Measurements from ENCODE around the gene CYB561.

The CYB561 gene

DNA sequence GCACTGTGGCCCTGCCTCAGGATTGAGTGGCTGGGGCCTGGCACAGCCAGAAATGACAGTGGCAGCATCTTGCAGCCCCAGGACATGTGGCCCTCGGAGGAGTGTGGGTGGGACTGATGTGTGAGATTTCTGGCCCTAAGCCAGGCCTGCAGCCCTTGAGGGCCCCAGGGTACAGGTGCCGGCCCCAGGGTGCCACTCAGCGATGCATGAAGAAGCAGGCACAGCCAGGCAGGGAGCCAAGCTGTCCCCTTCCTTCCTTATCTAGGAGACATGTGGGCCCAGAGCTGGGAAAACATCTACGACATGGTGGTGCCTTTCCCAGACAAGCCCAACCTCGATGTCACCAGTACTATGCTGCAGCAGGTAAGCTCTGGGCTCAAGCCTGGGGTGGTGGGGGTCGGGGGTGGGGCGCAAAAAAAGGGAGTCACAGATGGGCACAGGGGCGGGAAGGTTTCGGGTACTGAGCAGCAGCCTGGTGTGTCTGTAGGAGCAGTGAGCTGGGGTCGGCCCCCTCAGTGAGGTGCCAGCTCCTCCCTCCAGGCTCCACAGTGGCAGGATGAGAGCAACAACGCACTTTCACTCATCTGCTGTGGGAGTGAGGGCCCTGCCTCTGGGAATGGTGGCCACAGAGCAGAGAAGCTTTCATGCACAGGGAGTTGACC is 34.9 kb upstream of the CYB561 start:
- POLR2A ChIA-PET, result no interaction called here

DNA sequence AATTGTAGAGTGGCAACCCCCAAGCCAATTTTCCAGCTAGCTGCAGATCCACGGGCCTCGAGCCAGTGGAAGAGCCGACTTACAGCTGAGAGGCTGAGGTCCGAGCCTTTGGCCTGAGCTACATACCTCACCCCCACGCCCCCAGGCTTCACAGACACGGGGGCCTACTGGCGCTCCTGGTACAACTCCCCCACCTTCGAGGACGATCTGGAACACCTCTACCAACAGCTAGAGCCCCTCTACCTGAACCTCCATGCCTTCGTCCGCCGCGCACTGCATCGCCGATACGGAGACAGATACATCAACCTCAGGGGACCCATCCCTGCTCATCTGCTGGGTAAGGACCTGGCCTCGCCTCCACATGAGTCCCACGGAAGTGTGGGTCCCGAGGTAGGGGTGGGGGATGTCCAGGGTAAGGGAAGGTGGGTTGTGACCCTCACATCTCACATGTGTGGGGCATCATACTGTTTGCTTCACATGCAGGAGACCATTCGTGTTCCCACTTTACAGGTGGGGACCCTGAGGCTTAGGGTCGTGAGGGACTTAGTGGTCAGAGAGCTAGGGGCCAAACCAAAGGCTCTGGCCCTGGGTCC is 34.2 kb upstream of the CYB561 start:
- POLR2A ChIA-PET, result interaction anchor here (1.0 kb wide), 1 partner anchor 54 kb away, joined by 3 read pairs; no protein-coding TSS in a partner anchor
- no peak for DNase-seq (ENCODE audit: low read depth, low spot score)
- CTCF ChIA-PET, result interaction anchor here (0.6 to 7.8 kb wide), 14 partner anchors 11 to 135 kb away, joined by 3 to 251 read pairs (median 13); no protein-coding TSS in a partner anchor
- TF ChIP-seq, protein P1, sequence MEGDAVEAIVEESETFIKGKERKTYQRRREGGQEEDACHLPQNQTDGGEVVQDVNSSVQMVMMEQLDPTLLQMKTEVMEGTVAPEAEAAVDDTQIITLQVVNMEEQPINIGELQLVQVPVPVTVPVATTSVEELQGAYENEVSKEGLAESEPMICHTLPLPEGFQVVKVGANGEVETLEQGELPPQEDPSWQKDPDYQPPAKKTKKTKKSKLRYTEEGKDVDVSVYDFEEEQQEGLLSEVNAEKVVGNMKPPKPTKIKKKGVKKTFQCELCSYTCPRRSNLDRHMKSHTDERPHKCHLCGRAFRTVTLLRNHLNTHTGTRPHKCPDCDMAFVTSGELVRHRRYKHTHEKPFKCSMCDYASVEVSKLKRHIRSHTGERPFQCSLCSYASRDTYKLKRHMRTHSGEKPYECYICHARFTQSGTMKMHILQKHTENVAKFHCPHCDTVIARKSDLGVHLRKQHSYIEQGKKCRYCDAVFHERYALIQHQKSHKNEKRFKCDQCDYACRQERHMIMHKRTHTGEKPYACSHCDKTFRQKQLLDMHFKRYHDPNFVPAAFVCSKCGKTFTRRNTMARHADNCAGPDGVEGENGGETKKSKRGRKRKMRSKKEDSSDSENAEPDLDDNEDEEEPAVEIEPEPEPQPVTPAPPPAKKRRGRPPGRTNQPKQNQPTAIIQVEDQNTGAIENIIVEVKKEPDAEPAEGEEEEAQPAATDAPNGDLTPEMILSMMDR (IDR thresholded peaks at IDR 0.05; ENCODE audit: insufficient read depth, low read length, missing control alignments), result no peak
- no peak overlapping the region for H3K4me3 ChIP-seq (ENCODE audit: low read depth, low read length)

More for the DNA sequence above, 34.9 kb upstream of the CYB561 start:
- H3K4me3 ChIP-seq (ENCODE audit: low read depth, low read length), result no peak overlapping the region
- CTCF ChIA-PET, result interaction anchor here (0.8 to 7.8 kb wide), 12 partner anchors 10 to 146 kb away, joined by 3 to 251 read pairs (median 14); no protein-coding TSS in a partner anchor
- TF ChIP-seq, protein P1 (IDR thresholded peaks at IDR 0.05; ENCODE audit: insufficient read depth, low read length, missing control alignments), result no peak
- no peak for DNase-seq (ENCODE audit: low read depth, low spot score)

DNA sequence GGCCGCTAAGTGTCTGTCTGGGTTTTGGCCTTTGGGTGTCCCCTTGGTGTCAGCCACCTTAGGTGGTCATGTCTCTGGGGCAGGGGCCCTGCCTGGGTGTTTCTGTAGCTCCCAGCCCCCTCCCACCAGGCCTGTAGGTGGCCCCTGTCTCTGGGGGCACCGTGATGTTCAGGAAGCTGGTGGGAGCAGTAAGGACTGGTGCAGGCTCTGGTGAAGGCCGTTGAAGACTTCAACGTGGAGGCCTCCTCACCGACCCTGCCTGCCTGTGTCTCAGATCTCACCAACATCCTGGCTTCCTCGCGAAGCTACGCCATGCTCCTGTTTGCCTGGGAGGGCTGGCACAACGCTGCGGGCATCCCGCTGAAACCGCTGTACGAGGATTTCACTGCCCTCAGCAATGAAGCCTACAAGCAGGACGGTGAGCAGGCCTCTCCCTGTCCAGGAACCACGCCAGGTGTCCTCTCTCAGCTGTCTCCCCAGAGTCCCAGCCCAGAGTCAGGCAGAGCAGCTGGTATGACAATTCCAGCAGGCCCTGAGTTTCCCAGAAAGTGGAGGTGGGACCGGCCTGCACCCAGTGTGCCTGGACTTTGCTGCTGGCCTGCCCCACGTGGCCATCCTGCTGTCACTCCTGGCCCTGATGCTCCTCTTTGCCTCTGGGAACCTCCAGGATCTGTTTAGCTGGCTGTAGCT is 33.5 kb upstream of the CYB561 start:
- POLR2A ChIA-PET, result interaction anchor here (1.0 kb wide), 2 partner anchors 19 to 54 kb away, joined by 3 read pairs; no protein-coding TSS in a partner anchor

DNA sequence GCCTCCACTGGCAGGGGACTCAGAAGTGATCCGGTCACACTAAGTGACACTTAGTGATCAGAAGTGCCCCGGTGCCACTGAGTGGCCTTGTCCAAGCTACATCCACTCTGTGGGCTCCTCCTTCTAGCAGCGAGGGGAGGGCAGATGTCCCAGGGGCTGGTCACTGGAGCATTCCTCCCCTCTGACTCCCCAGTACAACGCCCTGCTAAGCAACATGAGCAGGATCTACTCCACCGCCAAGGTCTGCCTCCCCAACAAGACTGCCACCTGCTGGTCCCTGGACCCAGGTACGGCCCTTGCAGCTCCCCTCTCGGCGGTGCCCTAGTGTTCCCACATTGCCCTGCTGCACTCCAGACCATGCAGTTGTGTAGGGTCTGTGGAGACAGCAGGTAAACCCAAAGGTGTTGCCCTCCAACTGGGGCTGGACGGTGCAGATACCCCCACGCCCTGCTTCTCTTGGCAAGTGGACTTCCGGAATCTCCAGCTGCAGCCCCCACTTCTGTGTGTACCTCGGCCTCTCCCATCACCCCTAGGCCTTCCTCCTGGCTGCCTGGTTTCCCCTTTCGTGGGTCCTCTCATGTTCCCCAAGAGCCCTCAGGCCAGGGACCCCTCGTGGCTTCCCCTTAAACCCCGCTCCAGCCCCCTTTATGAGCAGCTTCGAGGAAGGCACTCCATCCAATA is 32.8 kb upstream of the CYB561 start:
- CTCF ChIA-PET, result interaction anchor here (0.8 to 7.8 kb wide), 30 partner anchors 9 to 397 kb away, joined by 3 to 251 read pairs (median 5); no protein-coding TSS in a partner anchor
- peak; percentile 65 for DNase-seq (ENCODE audit: low read depth, low spot score)

More for the DNA sequence above, 33.5 kb upstream of the CYB561 start:
- H3K4me3 ChIP-seq (ENCODE audit: low read depth, low read length), result no peak overlapping the region
- CTCF ChIA-PET, result interaction anchor here (0.6 to 7.8 kb wide), 32 partner anchors 8 to 398 kb away, joined by 3 to 251 read pairs (median 5); no protein-coding TSS in a partner anchor
- no peak for DNase-seq (ENCODE audit: low read depth, low spot score)
- TF ChIP-seq, protein P1 (IDR thresholded peaks at IDR 0.05; ENCODE audit: insufficient read depth, low read length, missing control alignments), result no peak

More for the DNA sequence above, 32.8 kb upstream of the CYB561 start:
- TF ChIP-seq, protein P1 (IDR thresholded peaks at IDR 0.05; ENCODE audit: insufficient read depth, low read length, missing control alignments), result peak; percentile 99
- peak overlapping the region; percentile 8; the same call in 1 of the 2 replicates for H3K4me3 ChIP-seq (ENCODE audit: low read depth, low read length)
- POLR2A ChIA-PET, result interaction anchor here (0.8 to 1.0 kb wide), 3 partner anchors 18 to 53 kb away, joined by 3 read pairs; no protein-coding TSS in a partner anchor
